ENCODE measurements around the gene TMEM8B. TPM values are rescaled to one million over a fixed set of nuclear protein-coding genes. Genes with fewer than 3 reads are reported as not detected.

Gene TMEM8B
- total RNA-seq, result 10 to 100 TPM; 16.1 to 18.5 TPM
- long read RNA-seq, donor 1, partial matches to known transcripts, result 5 of 10 reads
- long read RNA-seq, donor 1, other reads (novel, unspliced or antisense), result 5 of 10 reads
- long read RNA-seq, donor 2, partial matches to known transcripts, result 17 of 39 reads
- long read RNA-seq, donor 2, other reads (novel, unspliced or antisense), result 22 of 39 reads

DNA sequence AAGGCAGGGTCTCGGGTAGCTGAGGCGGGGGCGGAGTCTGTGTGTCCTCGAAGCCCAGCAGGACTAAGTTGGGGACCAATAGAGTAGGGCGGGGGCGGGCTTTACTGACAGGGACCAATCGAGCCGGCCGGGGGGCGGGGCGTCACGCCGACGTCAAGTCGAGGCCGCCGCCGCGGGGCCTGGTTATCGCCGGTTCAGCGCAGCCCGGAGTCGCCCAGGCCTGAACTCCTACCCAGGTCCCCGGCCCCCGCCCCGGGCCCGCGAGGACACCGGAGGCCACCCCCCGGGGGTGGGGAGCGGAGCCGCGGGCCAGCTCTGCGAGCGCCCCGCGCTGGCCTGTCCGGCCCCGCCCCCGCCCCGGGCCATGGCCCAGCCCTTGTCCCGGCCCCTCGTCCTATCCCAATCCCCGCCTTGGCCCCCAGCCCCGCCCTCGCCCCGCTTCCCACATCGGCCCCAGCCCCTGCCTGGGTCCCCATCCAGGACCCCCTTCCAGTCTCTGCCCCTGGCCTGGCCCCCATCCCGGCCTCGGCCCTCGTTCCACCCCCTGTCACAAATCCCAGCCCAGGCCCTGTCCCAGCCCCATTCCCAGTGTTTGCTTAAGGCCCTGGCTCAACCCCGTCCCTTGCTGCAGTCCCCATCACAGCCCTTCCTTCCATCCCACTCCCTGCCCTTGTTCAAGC, at the start of gene TMEM8B:
Gene TMEM8B, plus strand, starts transcription at position 145 of the 680 bp plus-strand sequence. Its CDS starts 220 bp downstream, at position 365.
- DNase-seq (ENCODE audit: low spot score), result peak; percentile 98
- intact Hi-C loops (cut with DNase I), result loop anchor here in 1 of 2 donors (5.0 kb wide), 1 partner anchor 37 kb away; the partner anchor contains the start of gene NPR2

DNA sequence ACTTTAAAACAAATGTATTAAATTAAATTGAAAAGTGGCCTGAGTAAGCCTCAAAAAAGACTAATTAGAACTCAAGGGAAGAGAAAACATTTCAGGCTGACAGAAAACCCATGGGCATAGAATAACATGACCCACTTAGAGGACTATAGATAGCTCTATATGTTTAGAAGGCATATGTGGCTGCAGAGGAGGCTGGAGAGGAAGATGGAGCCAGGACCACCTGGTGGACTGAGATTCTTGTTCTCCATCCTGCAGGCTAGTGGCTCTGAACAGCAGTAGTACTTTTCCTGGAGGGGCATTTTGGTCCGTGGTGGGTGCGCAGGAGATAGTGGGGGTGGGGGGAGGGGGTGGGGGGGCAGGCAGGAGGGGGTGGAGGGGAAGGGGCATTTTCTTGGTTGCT, 48.0 kb upstream of the TMEM8B start:
- intact Hi-C loops (cut with DNase I), result loop anchor here in 1 of 2 donors (10.0 kb wide), 1 partner anchor 124 kb away; the partner anchor contains the start of genes HRCT1 and SPAAR
- no peak for DNase-seq (ENCODE audit: low spot score)

DNA sequence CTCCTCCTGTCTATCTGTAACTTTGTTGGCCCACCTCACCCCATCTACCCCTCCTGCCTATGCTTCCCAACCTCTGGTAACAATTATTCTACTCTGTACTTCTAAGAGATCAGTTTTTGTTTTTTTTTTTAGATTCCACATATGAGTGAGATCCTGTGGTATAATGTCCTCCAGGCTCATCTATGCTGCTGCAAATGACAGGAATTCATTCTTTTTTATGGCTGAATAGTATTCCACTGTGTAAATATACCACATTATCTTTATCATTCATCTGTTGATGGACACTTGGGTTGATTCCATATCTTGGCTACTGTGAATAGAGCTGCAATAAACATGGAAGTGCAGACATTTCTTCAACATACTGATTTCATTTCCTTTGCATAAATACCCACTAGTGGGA, 45.6 kb upstream of the TMEM8B start:
- no peak for DNase-seq (ENCODE audit: low spot score)
- intact Hi-C loops (cut with DNase I), result loop anchor here in 1 of 2 donors (10.0 kb wide), 1 partner anchor 121 kb away; the partner anchor contains the start of genes HRCT1 and SPAAR

- intact Hi-C loops (cut with DNase I), result loop anchor here in 1 of 2 donors (10.0 kb wide), 1 partner anchor 115 kb away; the partner anchor contains the start of genes HRCT1 and SPAAR
- no peak for DNase-seq (ENCODE audit: low spot score)
These were observed 39.5 kb upstream of the TMEM8B start for GRCh38 chr9:35789541-35789940.

DNA sequence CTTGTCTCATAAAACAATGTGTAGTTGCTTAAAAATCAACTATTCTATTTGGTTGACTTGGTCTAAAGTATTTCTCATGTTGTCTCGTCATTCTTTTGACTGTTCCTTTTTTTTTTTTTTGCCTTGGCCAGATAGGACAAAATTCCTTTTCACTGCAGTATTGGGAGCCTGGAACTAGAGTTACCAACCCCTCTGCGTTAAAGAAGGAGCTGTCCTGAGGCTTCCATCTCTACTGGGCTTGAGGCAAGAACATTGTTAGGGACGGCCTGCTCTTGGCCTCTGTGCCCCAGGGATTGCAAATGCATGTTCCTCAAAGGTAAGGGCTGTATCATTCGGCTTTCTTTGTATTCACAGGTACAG, 39.0 kb upstream of the TMEM8B start:
- DNase-seq (ENCODE audit: low spot score), result no peak
- intact Hi-C loops (cut with DNase I), result loop anchor here in 1 of 2 donors (5.0 kb wide), 2 partner anchors 37 to 92 kb away; partner anchors contain the start of genes FAM221B and TMEM8B

- peak; percentile 85 for DNase-seq (ENCODE audit: low spot score)
- intact Hi-C loops (cut with DNase I), result loop anchor here in 1 of 2 donors (5.0 kb wide), 2 partner anchors 37 to 92 kb away; partner anchors contain the start of genes FAM221B and TMEM8B
These were observed 38.4 kb upstream of the TMEM8B start for GRCh38 chr9:35790385-35791296.

DNA sequence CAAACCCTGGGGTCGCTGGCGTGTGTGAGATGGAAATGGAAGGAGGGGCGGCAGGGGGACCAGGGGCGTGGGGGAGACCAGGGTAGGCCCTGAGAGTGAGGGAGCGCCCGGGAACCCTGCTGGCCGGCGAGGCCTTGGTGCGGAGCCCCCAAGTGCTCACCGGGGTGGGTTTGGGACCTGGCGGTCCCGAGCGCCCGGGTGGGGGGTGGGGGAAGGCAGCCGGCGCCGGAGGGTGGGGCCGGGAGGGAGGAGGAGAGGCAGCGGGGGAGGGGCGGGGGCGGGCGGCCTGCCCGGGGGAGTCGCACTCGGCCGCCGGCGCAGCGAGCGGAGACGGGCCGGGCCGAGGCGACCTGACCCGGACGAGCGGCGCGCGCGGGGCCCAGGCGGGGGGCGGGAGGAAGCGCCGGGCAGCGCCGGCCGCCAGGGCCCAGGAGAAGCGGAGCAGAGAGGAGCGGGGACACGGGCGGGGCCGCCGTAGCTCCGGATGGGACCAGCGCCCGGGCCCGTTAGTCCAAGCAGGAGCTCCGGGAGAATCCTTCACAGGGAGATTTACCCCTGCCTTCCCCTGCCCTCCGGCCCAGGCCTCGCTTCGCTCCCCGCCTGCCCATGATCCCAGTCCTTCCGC, 37.6 kb upstream of the TMEM8B start, which contains the start of gene NPR2:
Gene NPR2, plus strand, starts transcription at position 295 of the 625 bp plus-strand sequence. CDS start 818 bp downstream, outside the sequence.
- intact Hi-C loops (cut with DNase I), result loop anchor here in 1 of 2 donors (5.0 kb wide), 2 partner anchors 36 to 91 kb away; partner anchors contain the start of genes FAM221B and TMEM8B

GRCh38 chr9:35792024-35792813, 36.8 kb upstream of the TMEM8B start:
- no peak for DNase-seq (ENCODE audit: low spot score)
- intact Hi-C loops (cut with DNase I), result loop anchor here in 1 of 2 donors (5.0 kb wide), 2 partner anchors 35 to 90 kb away; partner anchors contain the start of genes FAM221B and TMEM8B

More for the DNA sequence above, 37.6 kb upstream of the TMEM8B start, which contains the start of gene NPR2:
- DNase-seq (ENCODE audit: low spot score), result no peak

DNA sequence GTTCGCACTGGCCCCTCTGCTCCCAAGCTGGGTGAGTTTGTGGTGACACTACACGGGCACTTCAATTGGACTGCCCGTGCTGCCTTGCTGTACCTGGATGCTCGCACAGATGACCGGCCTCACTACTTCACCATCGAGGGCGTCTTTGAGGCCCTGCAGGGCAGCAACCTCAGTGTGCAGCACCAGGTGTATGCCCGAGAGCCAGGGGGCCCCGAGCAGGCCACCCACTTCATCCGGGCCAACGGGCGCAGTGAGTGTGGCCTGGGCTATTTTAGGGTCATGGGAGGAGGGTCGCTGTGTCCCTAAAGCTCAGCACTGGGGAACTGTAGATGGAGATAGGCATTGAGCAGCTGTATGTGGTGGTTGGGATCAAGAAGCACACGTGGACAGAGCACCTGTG, 36.2 kb upstream of the TMEM8B start:
- DNase-seq (ENCODE audit: low spot score), result no peak
- intact Hi-C loops (cut with DNase I), result loop anchor here (1.0 to 5.0 kb wide), 3 partner anchors 34 to 89 kb away; partner anchors contain the start of genes FAM221B (in 2 of the 2) and TMEM8B (in 1 of the 2)

- intact Hi-C loops (cut with DNase I), result loop anchor here (1.0 to 5.0 kb wide), 3 partner anchors 34 to 89 kb away; partner anchors contain the start of genes FAM221B (in 2 of the 2) and TMEM8B (in 1 of the 2)
- no peak for DNase-seq (ENCODE audit: low spot score)
These were observed 35.6 kb upstream of the TMEM8B start for GRCh38 chr9:35793461-35793860.

GRCh38 chr9:35795695-35796094, 33.3 kb upstream of the TMEM8B start:
- intact Hi-C loops (cut with DNase I), result no loop called here
- no peak for DNase-seq (ENCODE audit: low spot score)

- intact Hi-C loops (cut with DNase I), result no loop called here
- DNase-seq (ENCODE audit: low spot score), result no peak
These were observed 31.5 kb upstream of the TMEM8B start for GRCh38 chr9:35797311-35798109.

- intact Hi-C loops (cut with DNase I), result no loop called here
These were observed 30.2 kb upstream of the TMEM8B start for GRCh38 chr9:35798658-35799374.

GRCh38 chr9:35800530-35800929, 28.5 kb upstream of the TMEM8B start:
- intact Hi-C loops (cut with DNase I), result no loop called here

More at GRCh38 chr9:35798658-35799374, 30.2 kb upstream of the TMEM8B start:
- DNase-seq (ENCODE audit: low spot score), result no peak

GRCh38 chr9:35801328-35802128, 27.5 kb upstream of the TMEM8B start:
- intact Hi-C loops (cut with DNase I), result no loop called here
- no peak for DNase-seq (ENCODE audit: low spot score)

More at GRCh38 chr9:35800530-35800929, 28.5 kb upstream of the TMEM8B start:
- no peak for DNase-seq (ENCODE audit: low spot score)
